Measurements from ENCODE around the gene ZNF891.

The ZNF891 gene

GRCh38 chr12:133061954-133062353 is 68.1 kb downstream of the ZNF891 start:
- DNase-seq (ENCODE audit: low read depth) = no peak

DNA sequence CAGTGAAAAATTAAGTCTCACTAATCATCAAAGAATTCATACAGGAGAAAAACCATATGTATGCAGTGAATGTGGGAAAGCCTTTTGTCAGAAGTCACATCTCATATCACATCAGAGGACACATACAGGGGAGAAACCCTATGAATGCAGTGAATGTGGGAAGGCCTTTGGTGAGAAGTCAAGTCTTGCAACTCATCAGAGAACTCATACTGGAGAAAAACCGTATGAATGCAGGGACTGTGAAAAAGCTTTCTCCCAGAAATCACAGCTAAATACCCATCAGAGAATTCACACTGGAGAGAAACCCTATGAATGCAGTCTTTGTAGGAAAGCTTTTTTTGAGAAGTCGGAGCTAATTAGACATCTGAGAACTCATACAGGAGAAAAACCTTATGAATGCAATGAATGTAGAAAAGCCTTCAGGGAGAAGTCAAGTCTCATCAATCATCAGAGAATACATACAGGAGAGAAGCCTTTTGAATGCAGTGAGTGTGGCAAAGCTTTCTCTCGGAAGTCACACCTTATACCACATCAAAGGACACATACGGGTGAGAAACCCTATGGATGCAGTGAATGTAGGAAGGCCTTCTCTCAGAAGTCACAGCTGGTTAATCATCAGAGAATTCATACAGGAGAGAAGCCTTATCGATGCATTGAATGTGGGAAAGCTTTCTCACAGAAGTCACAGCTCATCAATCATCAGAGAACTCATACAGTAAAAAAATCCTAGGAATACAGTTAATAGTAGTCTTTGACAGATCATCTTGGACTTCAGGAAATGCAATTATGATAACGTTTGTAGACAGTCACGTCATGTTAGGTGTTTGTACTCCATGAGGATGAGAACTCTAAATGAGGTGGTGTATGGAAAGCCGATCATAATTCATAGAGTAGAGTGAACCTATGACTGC is 71.6 kb downstream of the ZNF891 start:
- DNase-seq (ENCODE audit: low read depth) = no peak

DNA sequence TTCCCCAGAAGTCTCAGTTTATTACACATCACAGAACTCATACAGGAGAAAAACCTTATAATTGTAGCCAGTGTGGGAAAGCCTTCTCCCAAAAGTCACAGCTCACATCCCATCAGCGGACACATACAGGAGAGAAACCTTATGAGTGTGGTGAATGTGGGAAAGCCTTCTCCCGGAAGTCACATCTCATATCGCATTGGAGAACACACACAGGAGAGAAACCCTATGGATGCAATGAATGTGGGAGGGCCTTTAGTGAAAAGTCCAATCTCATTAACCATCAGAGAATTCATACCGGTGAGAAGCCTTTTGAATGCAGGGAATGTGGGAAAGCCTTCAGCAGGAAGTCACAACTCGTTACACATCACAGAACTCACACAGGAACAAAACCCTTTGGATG is 72.6 kb downstream of the ZNF891 start:
- no peak for DNase-seq (ENCODE audit: low read depth)

Data from activated T-helper 1 cell treated with Interleukin-2 at 50 U/mL for 16 hours (primary cell).